Measurements from ENCODE around the gene RFC1. TPM values are rescaled to one million over a fixed set of nuclear protein-coding genes. Genes with fewer than 3 reads are reported as not detected.

Gene RFC1
- total and polyA plus RNA-seq, 2 of the 4 experiments (the other 2 are of a cell fraction) = 18.4 to 49.3 TPM

Small RNA genes within 50 kb of the gene (microRNA-seq; reads per million reads assigned to microRNA genes)
- 0 reads per million in 2 experiments for gene MIR5591 (ENCODE audit: insufficient read depth in 1 of 2, insufficient read length in 1 of 2, unreplicated experiment in 1 of 2)
- gene RNU6-32P (ENCODE audit: insufficient read depth, insufficient read length) = not detected
- gene RNU6-887P (ENCODE audit: insufficient read depth, insufficient read length) = not detected

Small RNA genes within 50 kb of the gene (small RNA-seq; reads per million reads assigned to genes)
- gene MIR5591 = 0 reads per million in 5 experiments
- 0 to 0.08 (median 0) reads per million in 5 experiments for gene RNU6-32P
- 0 to 0.60 (median 0) reads per million in 5 experiments for gene RNU6-887P

Other genes starting within 250 kb of the RFC1 start
- 13.1 and 16.0 TPM in 2 replicates for gene WDR19, start 183.8 kb downstream of the RFC1 start, total RNA-seq (2012; rRNA removed)
- gene WDR19, start 183.8 kb downstream of the RFC1 start, polyA plus RNA-seq (2012; rRNA removed) = 17.2 and 22.6 TPM in 2 replicates
- gene KLB, start 40.6 kb upstream of the RFC1 start, total RNA-seq (2012; rRNA removed) = not detected in 2 replicates
- not detected in 2 replicates for gene KLB, start 40.6 kb upstream of the RFC1 start, polyA plus RNA-seq (2012; rRNA removed)
- 1,905 and 3,011 TPM in 2 replicates for gene RPL9, start 92.6 kb upstream of the RFC1 start, total RNA-seq (2012; rRNA removed)
- gene RPL9, start 92.6 kb upstream of the RFC1 start, polyA plus RNA-seq (2012; rRNA removed) = 1,087 and 1,627 TPM in 2 replicates
- 3.2 and 6.7 TPM in 2 replicates for gene LIAS, start 92.7 kb upstream of the RFC1 start, total RNA-seq (2012; rRNA removed)
- gene LIAS, start 92.7 kb upstream of the RFC1 start, polyA plus RNA-seq (2012; rRNA removed) = 7.0 and 7.8 TPM in 2 replicates
- 257 and 600 TPM in 2 replicates for gene UGDH, start 161.1 kb upstream of the RFC1 start, total RNA-seq (2012; rRNA removed)
- 53.7 and 69.2 TPM in 2 replicates for gene UGDH, start 161.1 kb upstream of the RFC1 start, polyA plus RNA-seq (2012; rRNA removed)

All from IMR-90 (cell line).